Aorta (tissue), 5 donors: ENCODE measurements around the gene ALKBH1. TPM values are rescaled to one million over a fixed set of nuclear protein-coding genes. Genes with fewer than 3 reads are reported as not detected.
A peak's percentile ranks its signal among the peaks of the same experiment; 100 is the strongest.
"Not testable (repeated sequence)": the region's sequence is repeated elsewhere in the genome, so short reads cannot be mapped to it uniquely, and the experiment has no call there.

Experiments used
- ATAC-seq: fragments of 200-7000 bp; cut with Tn5 transposase; one replicate; pipeline ENCODE4 v1.9.1; 2022; ENCODE audit warnings: moderate library complexity; ENCODE audit not compliant: low FRiP score
- DNase-seq, 2 donors: peaks; one replicate each; pipeline ENCODE4 v3.0.0-alpha.2; 2020
- H3K27ac ChIP-seq, 2 donors: one replicate each; pipeline ENCODE4 v1.5.1; 2013; ENCODE audit warnings: low read length in 2 of 2, mild to moderate bottlenecking in 2 of 2, moderate library complexity in 2 of 2, control low read depth in 1 of 2, inconsistent platforms in 1 of 2, low read depth in 1 of 2
- H3K27me3 ChIP-seq, 2 donors: one replicate each; pipeline ENCODE4 v1.6.1; 2013; ENCODE audit warnings: control low read depth in 1 of 2, low read length in 1 of 2, mild to moderate bottlenecking in 1 of 2, moderate library complexity in 1 of 2; ENCODE audit not compliant: insufficient read depth in 2 of 2, control insufficient read depth in 1 of 2
- H3K36me3 ChIP-seq, 2 donors: one replicate each; pipeline ENCODE4 v1.6.1; 2013; ENCODE audit warnings: control low read depth in 1 of 2, low read length in 1 of 2, mild to moderate bottlenecking in 1 of 2; ENCODE audit not compliant: insufficient read depth in 2 of 2, control insufficient read depth in 1 of 2
- H3K4me1 ChIP-seq, 2 donors: one replicate each; pipeline ENCODE4 v1.6.1; 2013; ENCODE audit warnings: low read length in 2 of 2, control low read depth in 1 of 2, mild to moderate bottlenecking in 1 of 2, moderate library complexity in 1 of 2; ENCODE audit not compliant: insufficient read depth in 2 of 2, control insufficient read depth in 1 of 2
- H3K4me3 ChIP-seq, 2 donors: one replicate each; pipeline ENCODE4 v1.5.1; 2013; ENCODE audit warnings: low read length in 2 of 2, control low read depth in 1 of 2, mild to moderate bottlenecking in 1 of 2
- H3K9me3 ChIP-seq: one replicate; pipeline ENCODE4 v1.6.1; 2013; ENCODE audit warnings: mild to moderate bottlenecking, low read length; ENCODE audit not compliant: control insufficient read depth
- WGBS, 2 donors: extraction: QIAGEN DNeasy Blood & Tissue Kit; methylation state at CpG; one replicate each; pipeline ENCODE4 v1.1.7; 2013; 5-methylcytosine and 5-hydroxymethylcytosine counted together
- intact Hi-C, 2 donors: fragments of 100-400 bp; cut with DNase I; formaldehyde crosslinking; loops; one replicate each; pipeline versions ENCODE4 v1.14.2 to v1.15.0; 2022
- polyA plus RNA-seq, 2 donors: library from polyadenylated mRNA; stranded (reverse); fragments of 200-250 nt; gene quantifications; one replicate each; pipeline ENCODE4 v1.2.3, GENCODE V29; 2013
- total RNA-seq, 2 donors: library from RNA; stranded (reverse); fragmentation: NEBNext Ultra II Directional; extraction: Animal tissue kit (Norgen Biotek cat#: 25700); gene quantifications; one replicate each; pipeline ENCODE4 v1.2.1, GENCODE V29; 2021
- donor health status: healthy with polysubstance abuse.
- donor health status: Bipolar disorder and iron deficiency.
- donor health status: DM: no; HTN: no; CAD: no.
- donor health status: DM: no; HTN: no; CAD: no.
- donor health status: DM: yes; HTN: yes; CAD: no.

The ALKBH1 gene
- total and polyA plus RNA-seq, 4 donors = 4.6 to 12.6 (median 7.3) TPM

- intact Hi-C loops = loop anchor here (1.0 to 5.0 kb wide), 4 partner anchors 55 to 250 kb away; partner anchors contain the start of genes AHSA1 (in 2 of the 2), SNW1 (in 1 of the 2), SPTLC2 (in 1 of the 2) and VIPAS39 (in 1 of the 2)
- Histone ChIP-seq H3K27ac (peak overlapping the region in 1 of 2 donors; percentile 67), H3K36me3 (peaks cover 0 to 3% of the 10 kb centered on the region in 2 donors), H3K9me3 (no peaks in the 10 kb centered on the region), H3K4me3 (peak overlapping the region; percentile 95 to 99), H3K27me3 (no peaks in the 10 kb centered on the region), H3K4me1 (peaks cover 4 to 15% of the 10 kb centered on the region in 2 donors)
- DNase-seq (no peak), ATAC-seq (peak; percentile 33)
- 0% methylated on average over 14 of the region's 14 CpGs for WGBS, 2 donors
Observed at GRCh38 chr14:77707355-77707723, 484 bp downstream of the ALKBH1 start.

- WGBS, 2 donors = 92 to 96% methylated on average over 2 of the region's 2 CpGs
- no peaks in the 10 kb centered on the region for H3K27me3 ChIP-seq
- peaks cover 4 to 12% of the 10 kb centered on the region in 2 donors for H3K36me3 ChIP-seq
- intact Hi-C loops = no loop called here
- no peak overlapping the region for H3K4me3 ChIP-seq
- H3K4me1 ChIP-seq = no peaks in the 10 kb centered on the region
- DNase-seq = no peak
- H3K27ac ChIP-seq = no peak overlapping the region
- no peaks in the 10 kb centered on the region for H3K9me3 ChIP-seq
- no peak for ATAC-seq
Observed at GRCh38 chr14:77691259-77691658, 16.6 kb downstream of the ALKBH1 start.

- no peak for ATAC-seq
- no peak overlapping the region for H3K4me3 ChIP-seq
- DNase-seq = no peak
- no peaks in the 10 kb centered on the region for H3K9me3 ChIP-seq
- intact Hi-C loops = no loop called here
- no peaks in the 10 kb centered on the region for H3K36me3 ChIP-seq
- no peak overlapping the region for H3K27ac ChIP-seq
- H3K4me1 ChIP-seq = peaks cover 2 to 3% of the 10 kb centered on the region in 2 donors
- no peaks in the 10 kb centered on the region for H3K27me3 ChIP-seq
- WGBS, 2 donors = 3 to 7% methylated on average over 1 of the region's 1 CpG
Observed at GRCh38 chr14:77682158-77682553, 25.7 kb downstream of the ALKBH1 start.

- WGBS, 2 donors = 88 to 90% methylated on average over 7 of the region's 7 CpGs
- no peak for ATAC-seq
- Histone ChIP-seq H3K4me1 (peaks cover 2 to 3% of the 10 kb centered on the region in 2 donors), H3K27ac (peak overlapping the region in 1 of 2 donors; percentile 38), H3K36me3 (no peaks in the 10 kb centered on the region), H3K9me3 (no peaks in the 10 kb centered on the region), H3K27me3 (no peaks in the 10 kb centered on the region), H3K4me3 (no peak overlapping the region)
- intact Hi-C loops = no loop called here
- no peak for DNase-seq
Observed at GRCh38 chr14:77681196-77682157, 26.3 kb downstream of the ALKBH1 start.

- no peaks in the 10 kb centered on the region for H3K9me3 ChIP-seq
- ATAC-seq = no peak
- H3K27me3 ChIP-seq = no peaks in the 10 kb centered on the region
- peaks cover 3 to 12% of the 10 kb centered on the region in 2 donors for H3K36me3 ChIP-seq
- 83 to 92% methylated on average over 8 of the region's 8 CpGs for WGBS, 2 donors
- H3K4me1 ChIP-seq = no peaks in the 10 kb centered on the region
- DNase-seq = no peak
- H3K4me3 ChIP-seq = no peak overlapping the region
- no peak overlapping the region for H3K27ac ChIP-seq
- intact Hi-C loops = no loop called here
Observed at GRCh38 chr14:77674931-77675330, 32.9 kb downstream of the ALKBH1 start.

- no peak overlapping the region for H3K27ac ChIP-seq
- intact Hi-C loops = no loop called here
- DNase-seq = no peak
- H3K9me3 ChIP-seq = no peaks in the 10 kb centered on the region
- H3K4me1 ChIP-seq = no peaks in the 10 kb centered on the region
- no peaks in the 10 kb centered on the region for H3K27me3 ChIP-seq
- peaks cover 3 to 12% of the 10 kb centered on the region in 2 donors for H3K36me3 ChIP-seq
- no peak overlapping the region for H3K4me3 ChIP-seq
- no peak for ATAC-seq
Observed at GRCh38 chr14:77673193-77673592, 34.6 kb downstream of the ALKBH1 start.

GRCh38 chr14:77667331-77667730 is 40.5 kb downstream of the ALKBH1 start:
- no peak for DNase-seq
- H3K27me3 ChIP-seq = no peaks in the 10 kb centered on the region
- no peaks in the 10 kb centered on the region for H3K4me1 ChIP-seq
- H3K4me3 ChIP-seq = no peak overlapping the region
- H3K27ac ChIP-seq = no peak overlapping the region
- ATAC-seq = no peak
- peaks cover 0 to 1% of the 10 kb centered on the region in 2 donors for H3K36me3 ChIP-seq
- no peaks in the 10 kb centered on the region for H3K9me3 ChIP-seq
- intact Hi-C loops = no loop called here

GRCh38 chr14:77663293-77663692 is 44.5 kb downstream of the ALKBH1 start:
- H3K36me3 ChIP-seq = no peaks in the 10 kb centered on the region
- ATAC-seq (no peak), DNase-seq (no peak)
- intact Hi-C loops = no loop called here
- no peak overlapping the region for H3K27ac ChIP-seq
- H3K4me3 ChIP-seq = no peak overlapping the region
- no peaks in the 10 kb centered on the region for H3K27me3 ChIP-seq
- no peaks in the 10 kb centered on the region for H3K9me3 ChIP-seq
- WGBS, 2 donors = 63 to 79% methylated on average over 6 of the region's 6 CpGs
- H3K4me1 ChIP-seq = no peaks in the 10 kb centered on the region

- 17 to 60% methylated on average over 2 to 9 of the region's 9 CpGs for WGBS, 2 donors
- H3K4me3 ChIP-seq, H3K36me3 ChIP-seq, H3K27ac ChIP-seq, ATAC-seq, H3K4me1 ChIP-seq, intact Hi-C loops, H3K9me3 ChIP-seq, DNase-seq, H3K27me3 ChIP-seq: not testable (repeated sequence)
Observed at GRCh38 chr14:77661562-77661961, 46.3 kb downstream of the ALKBH1 start.
